H1 (cell line): ENCODE measurements around the gene SPTBN1. TPM values are rescaled to one million over a fixed set of nuclear protein-coding genes. Genes with fewer than 3 reads are reported as not detected.

ENCODE experiments used
- TCF12 ChIP-seq: IDR thresholded peaks from 2 replicates; pipeline ENCODE4 v1.6.1; 2011; ENCODE audit warnings: low read depth, mild to moderate bottlenecking, low read length
- YY1 ChIP-seq: IDR thresholded peaks from 2 replicates; pipeline ENCODE4 v1.6.1; 2011; ENCODE audit warnings: low read depth, mild to moderate bottlenecking, low read length
- polyA plus RNA-seq, 7 experiments: library from polyadenylated mRNA; depleted of rRNA in 3 of 7; stranded (reverse) in 5 of 7; unstranded in 2 of 7; fragments of >200 nt in 5 of 7; fragments of 200-250 nt in 2 of 7; gene quantifications; 1 replicate in 5 of 7; 2 replicates in 1 of 7; 4 replicates in 1 of 7; pipeline versions ENCODE4 v1.2.1 to v1.2.3, GENCODE V29; 2011 to 2013; ENCODE audit warnings: missing spikeins in 2 of 7, mixed read lengths in 2 of 7
- total RNA-seq: library from RNA; stranded (reverse); fragmentation: NEBNext Ultra II Directional; extraction: Animal tissue kit (Norgen Biotek cat#: 25700); gene quantifications from 2 replicates; pipeline ENCODE4 v1.2.1, GENCODE V29; 2021

SPTBN1 gene
- total and polyA plus RNA-seq, 2 of the 8 experiments (the other 6 are each of a cell fraction or from before 2014, with no cell fraction given) = 31.8 to 180 TPM

GRCh38 chr2:54434711-54435110, 21.4 kb upstream of the SPTBN1 start (continued):
- TF ChIP-seq TCF12 = no peak
- no peak for TF ChIP-seq YY1
